SKM-1 (cell line): ENCODE measurements around the gene CFAP47.

ENCODE experiments used
- DNase-seq: peaks from one replicate; lab custom pipeline; 2025; ENCODE audit not compliant: unreplicated experiment; lab: John Stamatoyannopoulos, UW

Gene CFAP47

DNA sequence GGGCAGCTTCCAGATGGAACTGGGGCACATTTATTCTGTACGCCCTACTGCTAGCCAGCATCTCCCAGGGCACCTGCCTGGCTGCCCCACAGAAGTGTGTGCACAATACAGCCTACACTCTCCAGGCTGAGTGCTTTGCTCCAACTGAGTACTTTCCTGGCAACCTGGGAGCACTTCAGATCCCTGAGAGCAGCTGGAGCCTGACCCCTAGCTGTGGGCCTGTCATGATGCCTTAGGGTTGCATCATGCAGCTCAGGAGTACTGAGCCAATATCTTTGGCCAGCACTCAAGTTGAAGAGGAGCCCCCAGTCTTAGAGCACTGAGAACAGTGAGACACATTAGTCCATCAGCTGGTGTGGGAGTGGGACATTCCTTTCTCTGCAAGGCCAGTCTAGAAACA, 321.9 kb downstream of the CFAP47 start:
- no peak for DNase-seq

DNA sequence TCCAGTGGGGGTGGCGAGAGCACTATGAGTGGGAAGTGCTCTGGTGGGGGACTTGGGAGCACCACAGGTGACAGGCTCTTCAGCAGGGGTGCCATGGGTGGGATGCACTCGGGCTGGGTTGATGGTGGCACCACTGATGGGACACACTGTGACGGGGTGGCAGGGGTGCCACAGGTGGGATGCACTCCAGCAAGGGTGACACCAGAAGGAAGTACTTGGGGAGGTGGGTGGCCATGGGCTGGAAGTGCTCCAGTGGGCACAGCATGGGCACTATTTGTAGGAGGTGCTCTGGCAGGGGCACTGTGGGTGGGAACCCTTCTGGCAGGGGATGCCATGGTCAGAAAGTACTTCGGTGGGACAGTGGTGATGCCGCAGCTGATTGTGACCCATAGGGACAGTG, 346.6 kb downstream of the CFAP47 start:
- DNase-seq = no peak

- DNase-seq = no peak
These were observed 390.6 kb downstream of the CFAP47 start for GRCh38 chrX:36310136-36310535.

- DNase-seq = no peak
These were observed 394.8 kb downstream of the CFAP47 start for GRCh38 chrX:36314303-36314702.

DNA sequence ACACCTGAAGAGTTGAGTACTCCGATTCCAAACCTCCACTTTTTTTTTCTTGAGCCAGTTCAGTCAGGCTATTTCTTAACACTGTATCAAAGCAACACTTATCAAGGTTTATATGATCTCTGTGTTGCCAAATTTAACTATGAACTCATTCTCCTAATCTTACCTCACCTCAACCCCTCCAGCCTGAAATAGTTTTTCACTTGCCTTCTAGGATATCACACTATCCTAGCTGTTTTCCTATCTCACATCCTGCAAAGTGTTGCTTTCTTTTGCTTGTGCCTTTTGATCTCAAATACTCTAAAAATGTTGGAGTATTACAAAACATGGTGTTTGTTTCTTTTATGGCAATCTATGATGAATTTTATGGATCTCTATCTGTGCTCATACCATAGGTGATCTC, 415.0 kb downstream of the CFAP47 start:
- DNase-seq = no peak

GRCh38 chrX:36336751-36337150, 417.2 kb downstream of the CFAP47 start:
- DNase-seq = no peak

GRCh38 chrX:36344301-36344700, 424.8 kb downstream of the CFAP47 start:
- DNase-seq = no peak

DNA sequence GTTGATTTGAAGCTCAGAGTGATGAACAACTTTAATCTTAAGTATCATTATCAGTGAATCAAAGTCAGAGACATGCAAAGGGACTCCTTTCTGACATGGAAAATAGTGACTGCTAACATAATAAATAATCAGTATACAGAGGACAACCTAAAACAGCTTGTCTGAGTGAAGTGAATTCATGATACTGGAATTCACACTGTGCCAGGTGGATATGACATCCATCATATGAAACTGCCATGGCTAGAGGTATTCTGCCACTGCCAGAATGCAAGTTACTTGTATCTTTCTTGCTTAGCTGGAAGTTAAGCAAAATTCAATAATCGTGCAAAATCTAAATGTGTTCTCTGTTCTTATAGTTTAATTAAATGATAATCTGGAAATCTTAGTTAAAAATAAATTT, 429.0 kb downstream of the CFAP47 start:
- no peak for DNase-seq

DNA sequence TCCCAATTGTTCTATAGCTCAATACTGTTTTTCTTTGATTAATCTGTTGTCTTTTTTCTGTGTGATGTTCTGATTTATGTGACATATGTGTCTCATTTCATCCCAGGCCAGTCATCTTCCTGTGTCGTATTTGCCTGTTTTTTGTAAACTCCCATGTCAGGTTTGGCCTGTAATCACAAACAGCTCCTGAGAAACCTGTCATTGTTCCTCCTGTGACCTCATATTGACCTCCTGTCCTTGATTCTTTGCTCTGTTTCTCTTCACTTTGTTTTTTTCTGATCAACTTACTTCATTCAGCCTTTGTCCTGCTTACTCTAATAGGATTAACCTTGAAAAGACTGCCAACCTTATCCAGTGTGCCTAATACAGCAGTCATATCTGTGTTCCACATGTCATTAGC, 438.3 kb downstream of the CFAP47 start:
- DNase-seq = no peak

DNA sequence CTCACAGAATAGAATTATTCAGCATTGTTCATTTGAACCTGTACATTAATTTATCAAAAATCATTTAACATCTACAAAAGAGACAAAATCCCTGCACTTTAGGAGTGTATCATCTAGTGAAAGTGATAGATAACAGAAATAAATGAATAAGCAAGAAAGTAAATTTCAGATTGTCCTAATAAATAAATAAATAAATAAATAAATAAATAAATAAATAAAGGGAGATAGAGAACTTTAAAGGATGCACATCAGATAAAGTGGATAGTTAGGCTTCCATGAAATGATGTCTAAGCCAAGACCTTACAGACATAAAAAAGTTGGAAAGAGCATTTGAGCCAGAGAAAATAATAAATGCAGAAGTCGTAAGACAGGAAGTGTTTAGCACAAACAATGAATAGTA, 444.7 kb downstream of the CFAP47 start:
- no peak for DNase-seq

- DNase-seq = no peak
These were observed 464.0 kb downstream of the CFAP47 start for GRCh38 chrX:36383495-36383894.

GRCh38 chrX:36388901-36389300, 469.4 kb downstream of the CFAP47 start:
- no peak for DNase-seq

DNA sequence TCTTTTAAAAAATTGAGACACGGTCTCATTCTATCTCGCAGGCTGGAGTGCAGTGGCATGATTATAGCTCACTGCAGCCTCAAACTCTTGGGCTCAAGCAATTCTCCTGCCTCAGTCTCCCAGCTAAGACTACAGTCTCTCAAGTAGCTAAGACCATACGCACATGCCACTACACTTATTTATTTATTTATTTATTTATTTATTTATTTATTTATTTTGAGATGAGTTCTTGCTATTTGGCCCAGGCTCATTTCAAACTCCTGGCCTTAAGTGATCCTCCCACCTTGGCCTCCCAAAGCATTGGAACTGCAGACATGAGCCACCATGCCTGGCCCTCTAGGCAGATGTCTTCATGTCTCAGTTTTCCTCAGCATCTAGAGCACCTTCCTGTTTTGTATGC, 482.2 kb downstream of the CFAP47 start:
- no peak for DNase-seq

DNA sequence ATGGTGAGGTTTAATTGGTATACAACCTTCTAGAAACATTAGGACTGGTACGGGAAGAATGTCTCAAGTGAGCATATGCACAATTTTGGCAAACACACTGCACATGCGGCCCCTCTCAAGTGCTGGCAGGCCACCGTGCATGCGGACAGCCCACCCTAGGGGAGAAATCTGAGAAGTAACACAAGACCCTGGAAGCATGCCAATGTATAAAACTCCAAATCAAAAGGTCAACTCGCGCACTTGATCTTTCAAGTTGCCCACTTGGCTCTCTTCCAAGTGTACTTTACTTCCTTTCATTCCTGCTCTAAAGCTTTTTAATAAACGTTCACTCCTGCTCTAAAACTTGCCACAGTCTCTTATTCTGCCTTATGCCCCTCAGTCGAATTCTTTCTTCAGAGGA, 488.3 kb downstream of the CFAP47 start:
- no peak for DNase-seq

DNA sequence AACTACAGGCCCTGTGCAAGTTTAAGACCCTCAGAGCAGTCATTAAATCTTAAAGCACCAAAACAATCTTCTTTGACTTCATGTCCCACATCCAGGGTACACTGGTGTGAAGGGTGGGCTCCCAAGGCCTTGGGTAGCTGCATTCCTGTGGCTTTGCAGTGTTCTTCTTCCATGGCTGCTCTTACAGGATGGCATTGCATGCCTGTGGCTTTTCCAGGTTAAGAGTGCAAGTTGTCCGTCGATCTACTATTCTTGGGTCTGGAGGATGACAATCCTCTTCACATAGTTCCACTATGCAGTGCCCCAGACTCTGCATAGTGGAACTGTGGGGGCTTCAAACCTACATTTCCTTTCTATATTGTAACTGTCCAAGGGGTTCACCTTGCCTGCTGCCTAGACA, 494.5 kb downstream of the CFAP47 start:
- DNase-seq = no peak

- no peak for DNase-seq
These were observed 502.8 kb downstream of the CFAP47 start for GRCh38 chrX:36422368-36422767.

DNA sequence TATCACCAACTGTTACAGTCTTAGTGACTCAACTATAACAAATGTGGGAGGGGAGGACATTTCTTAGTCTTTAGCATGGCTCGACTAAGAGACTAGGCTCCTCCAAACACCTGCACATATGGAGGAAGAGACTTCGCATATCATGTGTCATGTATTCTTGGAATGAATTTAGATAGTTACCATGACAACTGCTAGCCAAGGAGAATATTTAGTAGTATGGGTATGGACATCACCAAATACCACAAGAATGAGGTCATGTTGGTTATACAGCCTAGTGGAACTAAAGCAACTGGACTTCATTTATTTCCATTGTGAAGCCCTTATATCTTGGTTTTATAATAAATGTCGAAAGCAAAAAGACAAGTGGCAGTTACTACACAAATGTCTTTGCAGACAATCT, 512.3 kb downstream of the CFAP47 start:
- no peak for DNase-seq

GRCh38 chrX:36434522-36434921, 515.0 kb downstream of the CFAP47 start:
- DNase-seq = no peak
